ENCODE results near the gene AMFR. TPM values are rescaled to one million over a fixed set of nuclear protein-coding genes. Genes with fewer than 3 reads are reported as not detected.

Gene AMFR
- total and polyA plus RNA-seq, 2 of the 13 experiments (the other 11 are each of a cell fraction or from before 2014, with no cell fraction given): 52.9 to 108 TPM

DNA sequence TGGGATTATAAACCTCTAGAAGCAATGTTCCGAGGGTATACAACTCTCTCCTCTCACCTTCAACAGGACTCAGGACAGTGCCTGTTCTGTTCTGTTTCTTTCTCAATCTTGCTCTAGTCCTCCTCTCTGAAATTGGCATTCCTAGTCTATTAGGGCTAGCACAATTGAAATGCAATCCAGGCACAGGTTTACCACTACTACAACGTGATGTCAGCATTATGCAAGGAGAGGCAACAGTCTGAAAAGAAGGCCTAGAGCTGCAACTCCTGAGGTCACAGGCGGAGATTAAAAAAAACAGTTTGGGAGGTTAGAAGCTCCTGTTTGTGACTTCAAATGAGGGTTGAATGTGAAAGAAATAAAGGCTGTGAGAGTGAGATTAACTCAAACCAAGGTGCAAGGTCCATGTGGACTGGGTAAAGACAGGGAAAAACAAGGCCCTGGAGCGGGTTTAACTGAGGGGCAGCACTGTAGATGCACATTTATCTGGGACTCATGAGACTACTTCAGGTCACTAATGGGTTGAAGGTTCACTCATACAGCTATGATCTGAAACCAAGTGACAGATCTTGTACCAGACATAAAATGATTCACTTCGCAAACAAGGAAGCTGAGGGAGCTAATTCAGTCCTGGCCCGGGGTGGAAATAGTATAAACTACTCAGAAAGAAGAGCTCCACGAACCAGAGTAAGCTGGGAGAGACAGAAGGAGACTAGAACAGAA is 16.8 kb downstream of the AMFR start (continued):
- TF ChIP-seq, protein P1, sequence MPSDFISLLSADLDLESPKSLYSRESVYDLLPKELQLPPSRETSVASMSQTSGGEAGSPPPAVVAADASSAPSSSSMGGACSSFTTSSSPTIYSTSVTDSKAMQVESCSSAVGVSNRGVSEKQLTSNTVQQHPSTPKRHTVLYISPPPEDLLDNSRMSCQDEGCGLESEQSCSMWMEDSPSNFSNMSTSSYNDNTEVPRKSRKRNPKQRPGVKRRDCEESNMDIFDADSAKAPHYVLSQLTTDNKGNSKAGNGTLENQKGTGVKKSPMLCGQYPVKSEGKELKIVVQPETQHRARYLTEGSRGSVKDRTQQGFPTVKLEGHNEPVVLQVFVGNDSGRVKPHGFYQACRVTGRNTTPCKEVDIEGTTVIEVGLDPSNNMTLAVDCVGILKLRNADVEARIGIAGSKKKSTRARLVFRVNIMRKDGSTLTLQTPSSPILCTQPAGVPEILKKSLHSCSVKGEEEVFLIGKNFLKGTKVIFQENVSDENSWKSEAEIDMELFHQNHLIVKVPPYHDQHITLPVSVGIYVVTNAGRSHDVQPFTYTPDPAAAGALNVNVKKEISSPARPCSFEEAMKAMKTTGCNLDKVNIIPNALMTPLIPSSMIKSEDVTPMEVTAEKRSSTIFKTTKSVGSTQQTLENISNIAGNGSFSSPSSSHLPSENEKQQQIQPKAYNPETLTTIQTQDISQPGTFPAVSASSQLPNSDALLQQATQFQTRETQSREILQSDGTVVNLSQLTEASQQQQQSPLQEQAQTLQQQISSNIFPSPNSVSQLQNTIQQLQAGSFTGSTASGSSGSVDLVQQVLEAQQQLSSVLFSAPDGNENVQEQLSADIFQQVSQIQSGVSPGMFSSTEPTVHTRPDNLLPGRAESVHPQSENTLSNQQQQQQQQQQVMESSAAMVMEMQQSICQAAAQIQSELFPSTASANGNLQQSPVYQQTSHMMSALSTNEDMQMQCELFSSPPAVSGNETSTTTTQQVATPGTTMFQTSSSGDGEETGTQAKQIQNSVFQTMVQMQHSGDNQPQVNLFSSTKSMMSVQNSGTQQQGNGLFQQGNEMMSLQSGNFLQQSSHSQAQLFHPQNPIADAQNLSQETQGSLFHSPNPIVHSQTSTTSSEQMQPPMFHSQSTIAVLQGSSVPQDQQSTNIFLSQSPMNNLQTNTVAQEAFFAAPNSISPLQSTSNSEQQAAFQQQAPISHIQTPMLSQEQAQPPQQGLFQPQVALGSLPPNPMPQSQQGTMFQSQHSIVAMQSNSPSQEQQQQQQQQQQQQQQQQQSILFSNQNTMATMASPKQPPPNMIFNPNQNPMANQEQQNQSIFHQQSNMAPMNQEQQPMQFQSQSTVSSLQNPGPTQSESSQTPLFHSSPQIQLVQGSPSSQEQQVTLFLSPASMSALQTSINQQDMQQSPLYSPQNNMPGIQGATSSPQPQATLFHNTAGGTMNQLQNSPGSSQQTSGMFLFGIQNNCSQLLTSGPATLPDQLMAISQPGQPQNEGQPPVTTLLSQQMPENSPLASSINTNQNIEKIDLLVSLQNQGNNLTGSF (CRISPR knock-in tag; IDR thresholded peaks at IDR 0.05): no peak
- TF ChIP-seq ZFP41 (CRISPR knock-in tag; IDR thresholded peaks at IDR 0.05; ENCODE audit: borderline replicate concordance) (no peak), POLR2G (IDR thresholded peaks at IDR 0.05; ENCODE audit: low read depth, low read length) (no peak), REXO4 (CRISPR knock-in tag; IDR thresholded peaks at IDR 0.05; ENCODE audit: borderline replicate concordance) (no peak), ZNF225 (CRISPR knock-in tag; IDR thresholded peaks at IDR 0.05) (no peak), ZNF136 (CRISPR knock-in tag; IDR thresholded peaks at IDR 0.05; ENCODE audit: low read depth) (0 out of 2 replicates have a peak, but pooled peaks have one; percentile 12), SUZ12 (IDR thresholded peaks at IDR 0.05; ENCODE audit: low read depth, low read length) (no peak), ZNF407 (CRISPR knock-in tag; IDR thresholded peaks at IDR 0.05; ENCODE audit: not compliant biosample characterization) (no peak), KLF16 (CRISPR knock-in tag; IDR thresholded peaks at IDR 0.05) (no peak), HNRNPK (IDR thresholded peaks at IDR 0.05; ENCODE audit: low read depth, low read length, poor library complexity, severe bottlenecking) (no peak), HHEX (CRISPR knock-in tag; IDR thresholded peaks at IDR 0.05) (no peak)
- TF ChIP-seq, protein P2, sequence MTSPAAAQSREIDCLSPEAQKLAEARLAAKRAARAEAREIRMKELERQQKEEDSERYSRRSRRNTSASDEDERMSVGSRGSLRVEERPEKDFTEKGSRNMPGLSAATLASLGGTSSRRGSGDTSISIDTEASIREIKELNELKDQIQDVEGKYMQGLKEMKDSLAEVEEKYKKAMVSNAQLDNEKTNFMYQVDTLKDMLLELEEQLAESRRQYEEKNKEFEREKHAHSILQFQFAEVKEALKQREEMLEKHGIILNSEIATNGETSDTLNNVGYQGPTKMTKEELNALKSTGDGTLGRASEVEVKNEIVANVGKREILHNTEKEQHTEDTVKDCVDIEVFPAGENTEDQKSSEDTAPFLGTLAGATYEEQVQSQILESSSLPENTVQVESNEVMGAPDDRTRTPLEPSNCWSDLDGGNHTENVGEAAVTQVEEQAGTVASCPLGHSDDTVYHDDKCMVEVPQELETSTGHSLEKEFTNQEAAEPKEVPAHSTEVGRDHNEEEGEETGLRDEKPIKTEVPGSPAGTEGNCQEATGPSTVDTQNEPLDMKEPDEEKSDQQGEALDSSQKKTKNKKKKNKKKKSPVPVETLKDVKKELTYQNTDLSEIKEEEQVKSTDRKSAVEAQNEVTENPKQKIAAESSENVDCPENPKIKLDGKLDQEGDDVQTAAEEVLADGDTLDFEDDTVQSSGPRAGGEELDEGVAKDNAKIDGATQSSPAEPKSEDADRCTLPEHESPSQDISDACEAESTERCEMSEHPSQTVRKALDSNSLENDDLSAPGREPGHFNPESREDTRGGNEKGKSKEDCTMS (CRISPR knock-in tag; conservative IDR thresholded peaks at IDR 0.05): no peak
